Activated CD4-positive, alpha-beta T cell treated with anti-CD3 and anti-CD28 coated beads for 48 hours (primary cell): Measurements from ENCODE around the gene MESP1.

Experiments
- DNase-seq: peaks from one replicate; pipeline ENCODE4 v3.0.0-alpha.2; 2020

MESP1 gene

GRCh38 chr15:89780601-89781000 lies 29.6 kb upstream of the MESP1 start:
- no peak for DNase-seq

GRCh38 chr15:89778861-89779260 lies 27.8 kb upstream of the MESP1 start:
- no peak for DNase-seq

- no peak for DNase-seq
Observed at GRCh38 chr15:89777782-89778380, 26.8 kb upstream of the MESP1 start.

GRCh38 chr15:89777073-89777751 lies 26.2 kb upstream of the MESP1 start:
- DNase-seq = no peak

- peak; percentile 61 for DNase-seq
Observed at GRCh38 chr15:89776274-89777072, 25.4 kb upstream of the MESP1 start, which contains the start of gene MESP2. MESP2 (plus strand) TSS chr15:89776332; CDS start chr15:89776358, 26 bp downstream.

GRCh38 chr15:89775815-89776214 lies 24.8 kb upstream of the MESP1 start:
- no peak for DNase-seq

GRCh38 chr15:89774492-89774891 lies 23.4 kb upstream of the MESP1 start:
- DNase-seq = no peak

GRCh38 chr15:89772932-89773583 lies 22.0 kb upstream of the MESP1 start:
- no peak for DNase-seq

- DNase-seq = no peak
Observed at GRCh38 chr15:89770041-89770440, 19.0 kb upstream of the MESP1 start.

- DNase-seq = no peak
Observed at GRCh38 chr15:89769366-89769765, 18.3 kb upstream of the MESP1 start.

GRCh38 chr15:89768071-89768500 lies 17.0 kb upstream of the MESP1 start:
- DNase-seq = no peak

- no peak for DNase-seq
Observed at GRCh38 chr15:89767411-89767915, 16.4 kb upstream of the MESP1 start.

GRCh38 chr15:89766357-89767311 lies 15.6 kb upstream of the MESP1 start:
- DNase-seq = no peak

- no peak for DNase-seq
Observed at GRCh38 chr15:89765694-89766093, 14.6 kb upstream of the MESP1 start.

- DNase-seq = no peak
Observed at GRCh38 chr15:89761929-89762328, 10.9 kb upstream of the MESP1 start.

- no peak for DNase-seq
Observed at GRCh38 chr15:89761009-89761831, 10.2 kb upstream of the MESP1 start.

- peak; percentile 83 for DNase-seq
Observed at GRCh38 chr15:89760303-89761008, 9.4 kb upstream of the MESP1 start.

- DNase-seq = no peak
Observed at GRCh38 chr15:89759835-89760234, 8.8 kb upstream of the MESP1 start.

GRCh38 chr15:89758981-89759380 lies 7.9 kb upstream of the MESP1 start:
- no peak for DNase-seq

- no peak for DNase-seq
Observed at GRCh38 chr15:89758283-89758682, 7.2 kb upstream of the MESP1 start.
